GM18505 (cell line): ENCODE measurements around the gene KHK.

Experiments used
- ATAC-seq: cut with Tn5 transposase; IDR thresholded peaks from one replicate; pipeline ENCODE4 v1.9.1; 2021; ENCODE audit not compliant: unreplicated experiment
- POLR2A ChIP-seq: IDR thresholded peaks from 4 replicates; pipeline ENCODE4 v1.6.1; 2011; ENCODE audit warnings: borderline replicate concordance; ENCODE audit not compliant: insufficient read depth, insufficient read length; ENCODE audit errors: extremely low read depth

Gene KHK

DNA sequence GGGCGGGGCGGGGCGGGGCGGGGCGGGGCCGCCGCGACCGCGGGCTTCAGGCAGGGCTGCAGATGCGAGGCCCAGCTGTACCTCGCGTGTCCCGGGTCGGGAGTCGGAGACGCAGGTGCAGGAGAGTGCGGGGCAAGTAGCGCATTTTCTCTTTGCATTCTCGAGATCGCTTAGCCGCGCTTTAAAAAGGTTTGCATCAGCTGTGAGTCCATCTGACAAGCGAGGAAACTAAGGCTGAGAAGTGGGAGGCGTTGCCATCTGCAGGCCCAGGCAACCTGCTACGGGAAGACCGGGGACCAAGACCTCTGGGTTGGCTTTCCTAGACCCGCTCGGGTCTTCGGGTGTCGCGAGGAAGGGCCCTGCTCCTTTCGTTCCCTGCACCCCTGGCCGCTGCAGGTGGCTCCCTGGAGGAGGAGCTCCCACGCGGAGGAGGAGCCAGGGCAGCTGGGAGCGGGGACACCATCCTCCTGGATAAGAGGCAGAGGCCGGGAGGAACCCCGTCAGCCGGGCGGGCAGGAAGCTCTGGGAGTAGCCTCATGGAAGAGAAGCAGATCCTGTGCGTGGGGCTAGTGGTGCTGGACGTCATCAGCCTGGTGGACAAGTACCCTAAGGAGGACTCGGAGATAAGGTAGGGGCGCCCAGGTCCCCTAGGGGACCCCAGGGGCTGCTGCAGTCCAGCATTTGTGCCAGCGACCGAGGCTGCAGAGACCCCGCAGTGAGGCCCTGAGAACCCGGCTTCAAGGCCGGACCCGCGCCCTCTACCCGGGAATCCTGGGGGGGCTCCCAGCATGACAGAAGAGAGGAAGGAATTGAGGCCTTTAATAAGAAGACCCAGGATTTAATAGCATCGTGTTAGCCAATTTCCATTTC, at the start of gene KHK:
KHK (plus strand) TSS at position 49 of the 870 bp plus-strand sequence; CDS start at position 537, 488 bp downstream.
- ATAC-seq = no peak
- TF ChIP-seq POLR2A = peak; percentile 23

DNA sequence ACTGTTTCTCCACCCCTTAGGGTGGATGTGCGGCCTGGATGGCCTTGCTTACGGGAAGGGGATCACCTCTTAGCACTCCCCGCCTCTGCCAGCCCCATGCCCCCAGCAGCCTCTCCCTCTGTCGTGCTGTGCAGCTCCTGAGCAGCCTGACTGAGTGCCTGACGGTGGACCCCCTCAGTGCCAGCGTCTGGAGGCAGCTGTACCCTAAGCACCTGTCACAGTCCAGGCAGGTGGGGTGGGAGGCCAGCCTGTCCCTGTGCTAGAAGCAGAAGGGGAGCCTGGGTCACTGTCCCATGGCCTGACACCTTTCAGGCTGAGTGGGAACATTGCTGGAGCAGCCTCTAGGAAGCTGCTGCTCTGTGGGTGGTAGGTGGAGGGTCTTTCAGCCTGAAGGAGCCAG, 48.6 kb upstream of the KHK start:
- TF ChIP-seq POLR2A = no peak

DNA sequence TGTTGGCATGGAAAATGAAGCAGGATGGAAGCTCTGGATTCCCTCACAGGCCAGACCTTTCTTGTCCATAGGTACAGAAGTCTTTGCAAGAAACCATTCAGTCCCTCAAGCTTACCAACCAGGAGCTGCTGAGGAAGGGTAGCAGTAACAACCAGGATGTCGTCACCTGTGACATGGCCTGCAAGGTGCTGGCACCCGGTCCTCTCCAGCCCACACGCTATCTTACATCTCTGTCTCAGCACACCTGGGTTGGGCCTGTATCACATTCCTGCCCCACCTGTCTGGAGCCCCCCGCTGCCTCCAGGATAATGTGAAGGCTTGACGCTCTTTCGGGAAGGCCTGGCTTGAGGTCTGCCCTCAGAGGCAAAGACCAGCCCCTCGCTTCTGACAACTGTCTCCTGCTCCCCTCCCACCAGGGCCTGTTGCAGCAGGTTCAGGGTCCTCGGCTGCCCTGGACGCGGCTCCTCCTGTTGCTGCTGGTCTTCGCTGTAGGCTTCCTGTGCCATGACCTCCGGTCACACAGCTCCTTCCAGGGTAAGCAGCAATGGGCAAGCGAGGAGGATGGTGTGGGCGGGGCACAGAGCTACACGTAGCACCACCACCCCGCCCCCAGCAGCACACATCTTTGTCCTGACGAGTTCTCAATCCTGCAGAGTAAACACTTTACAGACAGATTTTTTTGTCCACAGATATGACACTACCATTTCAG, 47.8 kb upstream of the KHK start:
- no peak for TF ChIP-seq POLR2A
- no peak for ATAC-seq

More for the DNA sequence above, 48.6 kb upstream of the KHK start:
- no peak for ATAC-seq

DNA sequence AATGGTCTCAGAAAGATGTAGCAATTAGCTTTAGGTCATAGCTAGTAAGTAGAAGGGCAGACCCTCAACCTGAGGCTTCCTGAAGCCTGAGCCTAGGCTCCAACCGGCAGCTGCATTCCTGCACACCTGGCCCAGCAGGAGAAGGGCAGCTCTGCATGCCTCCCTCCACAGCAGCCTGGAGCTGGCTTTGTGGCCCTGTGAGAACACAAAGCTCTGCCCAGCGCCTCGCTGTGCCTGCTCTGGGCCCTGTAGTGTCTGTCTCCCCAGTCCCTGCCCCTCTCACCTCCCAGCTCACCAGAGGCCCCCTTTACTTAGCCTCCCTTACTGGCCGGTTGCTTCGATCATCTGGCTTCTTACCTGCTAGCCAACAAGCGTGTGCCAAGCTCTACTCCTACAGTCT, 47.1 kb upstream of the KHK start:
- no peak for ATAC-seq
- no peak for TF ChIP-seq POLR2A

DNA sequence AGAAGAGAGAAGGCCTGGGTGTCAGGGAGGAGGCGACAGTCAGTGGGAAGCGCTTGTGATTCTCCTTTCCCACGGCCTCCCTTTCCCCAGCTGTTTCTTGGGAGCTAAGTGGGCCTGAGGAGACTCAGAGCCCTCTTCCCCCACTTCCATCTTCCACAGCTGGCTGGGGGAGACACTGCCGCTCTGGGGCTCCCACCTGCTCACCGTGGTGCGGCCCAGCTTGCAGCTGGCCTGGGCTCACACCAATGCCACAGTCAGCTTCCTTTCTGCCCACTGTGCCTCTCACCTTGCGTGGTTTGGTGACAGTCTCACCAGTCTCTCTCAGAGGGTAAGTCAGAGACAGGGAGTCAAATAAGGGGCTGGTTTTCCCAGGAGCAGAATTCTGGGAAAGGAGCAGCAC, 46.7 kb upstream of the KHK start:
- TF ChIP-seq POLR2A = no peak

DNA sequence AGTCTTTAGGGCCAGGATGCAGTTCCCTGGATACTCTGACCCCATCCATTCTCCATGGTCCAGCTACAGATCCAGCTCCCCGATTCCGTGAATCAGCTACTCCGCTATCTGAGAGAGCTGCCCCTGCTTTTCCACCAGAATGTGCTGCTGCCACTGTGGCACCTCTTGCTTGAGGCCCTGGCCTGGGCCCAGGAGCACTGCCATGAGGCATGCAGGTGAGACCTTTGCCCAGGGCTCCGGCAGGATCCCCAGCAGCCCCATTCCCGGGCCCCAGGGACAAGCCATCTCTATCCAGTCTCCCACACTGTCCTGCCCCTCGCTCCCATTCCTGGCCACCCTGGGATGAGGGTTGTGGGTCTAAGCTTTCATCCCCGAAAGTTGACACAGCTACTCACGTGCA, 46.3 kb upstream of the KHK start:
- no peak for ATAC-seq

More for the DNA sequence above, 46.7 kb upstream of the KHK start:
- ATAC-seq = no peak

DNA sequence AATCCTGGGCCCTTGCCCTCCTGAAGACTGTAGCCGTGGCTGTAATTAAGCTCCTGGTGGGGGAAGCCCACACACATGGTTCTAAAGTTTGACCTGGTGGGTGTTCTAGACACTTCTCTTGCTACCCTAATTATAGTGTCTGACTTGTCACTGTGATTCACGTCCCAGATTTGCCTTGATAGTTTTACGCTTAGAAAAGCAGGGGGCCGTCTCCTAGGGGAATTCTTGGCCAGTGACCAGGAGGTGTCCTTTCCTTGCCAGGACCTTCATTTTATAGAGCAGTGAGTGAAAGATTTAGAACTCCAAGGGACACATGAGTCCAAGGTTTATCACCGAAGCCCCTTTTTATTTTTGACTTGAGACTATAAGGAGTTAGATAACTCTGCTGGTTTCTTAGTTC, 44.8 kb upstream of the KHK start:
- no peak for TF ChIP-seq POLR2A
- ATAC-seq = peak; percentile 23

More for the DNA sequence above, 46.3 kb upstream of the KHK start:
- TF ChIP-seq POLR2A = no peak

DNA sequence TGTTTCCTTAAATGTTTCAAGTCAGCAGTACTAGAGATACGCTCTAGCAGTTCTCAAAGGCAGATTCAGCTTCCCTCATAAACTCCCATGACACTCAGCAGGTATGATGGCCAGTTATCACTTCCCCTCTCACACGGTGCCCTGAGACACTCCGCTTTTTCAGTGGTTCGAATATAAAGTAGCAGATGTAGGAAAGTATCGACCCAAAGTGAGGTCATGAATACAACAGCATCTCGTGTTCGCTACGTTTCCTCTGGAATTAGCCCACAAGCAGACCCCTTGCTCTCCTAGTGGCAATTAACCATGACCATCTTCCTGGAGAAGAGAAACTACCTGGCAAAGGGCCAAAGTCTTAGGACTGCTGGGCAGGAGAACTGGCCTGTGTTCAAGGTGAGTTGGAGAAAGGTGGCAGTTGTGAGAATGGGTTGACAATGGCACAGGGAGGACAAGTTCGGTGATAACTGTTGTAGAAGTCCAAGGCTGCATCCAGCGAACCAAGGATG, 44.4 kb upstream of the KHK start:
- ATAC-seq = peak; percentile 59
- no peak for TF ChIP-seq POLR2A

DNA sequence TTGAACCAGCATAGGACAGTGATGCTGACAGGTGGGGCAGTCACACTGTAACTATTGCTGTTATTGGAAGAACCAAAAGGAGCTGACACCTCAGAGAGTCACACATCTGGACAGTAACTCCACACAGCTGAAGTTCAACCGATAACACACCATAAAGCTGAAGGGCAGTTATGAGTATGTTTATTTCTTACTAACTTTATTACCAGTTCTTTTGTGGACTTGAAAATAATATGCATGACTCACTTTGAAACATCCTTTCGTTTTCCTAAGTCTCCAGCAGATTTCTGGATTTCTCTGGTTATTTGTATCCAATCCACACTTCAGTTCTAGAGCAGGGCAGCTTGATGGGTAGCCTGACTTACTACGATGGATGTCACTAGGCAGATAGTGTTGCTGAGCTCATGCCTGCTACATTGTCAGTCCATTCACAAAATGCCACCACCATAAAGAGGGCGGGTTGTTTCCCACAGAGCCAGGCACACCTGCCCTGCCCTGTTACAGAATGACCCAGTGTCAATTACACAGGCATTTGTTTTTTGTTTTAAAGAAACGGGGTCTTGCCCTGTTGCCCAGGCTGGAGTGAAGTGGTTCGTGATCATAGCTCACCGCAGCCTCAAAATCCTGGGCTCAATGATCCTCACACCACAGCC, 43.5 kb upstream of the KHK start:
- TF ChIP-seq POLR2A = no peak
- no peak for ATAC-seq

DNA sequence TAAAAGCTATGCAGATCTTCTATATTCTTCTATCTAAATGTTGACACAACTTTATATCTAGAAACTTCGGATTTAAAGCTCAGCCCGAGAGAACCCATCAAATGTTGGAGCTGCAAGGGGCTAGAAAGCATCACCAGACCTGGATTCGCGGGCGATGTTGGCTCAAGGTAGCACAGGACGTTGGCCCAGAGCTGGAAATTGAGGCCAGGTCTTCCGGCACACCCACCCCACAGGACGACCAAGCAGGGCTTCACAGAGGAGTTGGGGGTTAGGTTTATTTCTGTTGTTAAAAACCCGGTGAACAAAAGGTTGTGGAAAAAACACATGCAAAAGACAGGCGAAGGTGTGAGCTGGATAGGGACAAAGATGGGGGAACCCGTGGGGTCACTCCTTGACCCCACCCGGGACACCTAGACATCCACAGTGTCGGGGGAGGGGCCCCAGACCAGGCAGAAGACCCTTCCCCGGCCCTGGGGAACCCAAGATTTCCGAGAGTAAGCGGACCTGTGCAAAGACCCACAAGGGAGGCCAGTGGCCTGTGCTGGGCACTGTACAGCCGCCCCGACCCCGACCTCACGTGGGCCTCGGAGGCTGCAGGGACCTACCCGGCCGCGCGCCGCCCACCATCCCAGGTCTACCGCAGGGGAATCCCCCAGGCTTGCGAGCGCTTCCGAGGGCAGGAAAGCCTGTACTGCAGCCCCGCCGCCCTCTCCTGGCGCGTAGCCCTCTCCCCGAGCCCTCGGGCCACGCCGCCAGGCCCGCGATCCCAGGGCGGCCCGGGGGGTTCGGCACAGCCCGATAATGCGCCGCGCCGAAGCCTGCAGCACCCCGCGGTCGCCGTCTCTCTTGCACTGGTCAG, 36.9 kb upstream of the KHK start:
- TF ChIP-seq POLR2A = no peak
- peak; percentile 24 for ATAC-seq

DNA sequence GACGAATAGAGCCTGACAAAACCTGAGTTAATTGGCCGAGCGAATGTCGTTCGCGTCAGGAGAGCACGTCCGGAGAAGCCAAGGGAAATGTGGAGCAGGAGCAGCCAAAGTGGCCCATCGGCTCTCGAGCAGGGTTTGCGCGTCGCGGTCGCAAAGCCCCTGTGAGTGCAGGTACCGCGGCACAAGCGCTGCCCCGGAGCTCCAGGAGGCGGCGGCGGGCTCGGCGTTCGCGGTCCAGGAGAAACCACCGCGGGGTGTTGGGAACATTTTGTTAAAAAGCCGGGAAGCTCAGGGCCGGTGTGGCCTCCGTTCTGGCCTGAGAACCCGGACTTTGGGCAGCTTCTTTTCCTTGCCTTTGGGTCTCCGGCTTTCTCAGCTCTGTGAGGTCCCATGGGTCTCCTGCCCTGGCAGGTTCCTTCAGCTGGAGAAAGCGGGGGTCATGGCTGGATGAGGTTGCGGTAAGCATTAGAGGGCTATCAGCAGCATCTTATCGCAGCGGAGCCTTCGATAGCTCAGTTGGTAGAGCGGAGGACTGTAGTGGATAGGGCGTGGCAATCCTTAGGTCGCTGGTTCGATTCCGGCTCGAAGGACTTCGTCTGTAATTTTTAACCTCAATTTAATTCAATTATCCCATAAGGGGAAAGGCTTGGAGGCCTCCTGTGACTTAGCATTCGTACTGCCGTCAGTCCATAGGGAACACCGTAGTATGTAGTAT, 36.1 kb upstream of the KHK start:
- peak; percentile 75 for TF ChIP-seq POLR2A
- peak; percentile 48 for ATAC-seq
